Measurements from ENCODE around the gene MRPS5. TPM values are rescaled to one million over a fixed set of nuclear protein-coding genes. Genes with fewer than 3 reads are reported as not detected.

The MRPS5 gene
- total RNA-seq, 1 experiment from 2014 or later, result 80.5 TPM

DNA sequence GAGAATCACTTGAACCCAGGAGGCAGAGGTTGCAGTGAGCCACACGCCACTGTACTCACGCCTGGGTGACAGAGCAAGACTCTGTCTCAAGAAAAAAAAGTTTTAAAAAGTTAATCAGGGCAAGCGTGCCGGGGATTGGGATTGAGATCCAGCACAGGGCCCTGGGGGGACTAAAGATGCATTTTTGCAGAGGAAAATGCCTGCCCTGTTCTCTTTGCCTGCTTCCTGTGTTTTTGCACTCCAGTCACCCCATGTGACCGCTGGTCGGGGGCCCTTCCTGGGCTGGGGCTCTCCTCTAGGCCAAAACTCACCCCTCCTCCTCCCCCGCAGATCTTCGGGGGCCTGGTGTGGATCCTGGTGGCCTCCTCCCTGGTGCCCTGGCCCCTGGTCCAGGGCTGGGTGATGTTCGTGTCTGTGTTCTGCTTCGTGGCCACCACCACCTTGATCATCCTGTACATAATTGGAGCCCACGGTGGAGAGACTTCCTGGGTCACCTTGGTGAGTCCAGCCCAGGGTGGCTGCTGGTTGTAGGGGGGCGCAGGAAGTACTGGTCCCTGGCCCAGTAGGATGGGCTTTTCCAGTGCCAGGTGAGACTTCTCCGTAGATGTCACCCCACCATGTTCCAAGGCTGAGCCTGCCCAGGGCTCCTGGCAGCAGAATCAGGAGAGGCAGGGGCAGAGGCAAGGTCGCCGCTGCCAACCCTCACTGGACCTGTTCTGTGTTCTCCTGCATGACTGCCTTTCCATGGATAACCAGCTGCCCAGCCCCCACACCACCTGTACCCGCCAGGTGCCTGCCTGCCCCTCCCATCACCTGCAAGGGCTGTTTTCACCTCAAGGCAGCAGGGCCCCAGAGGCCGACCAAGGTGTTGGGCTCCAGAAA, 73.7 kb downstream of the MRPS5 start:
- Histone ChIP-seq H3K4me1 (no peaks in the 10 kb centered on the region), H3K9me3 (no peaks in the 10 kb centered on the region), H3K27me3 (replicated peaks; ENCODE audit: control insufficient read depth, insufficient read depth, low read length) (no peaks in the 10 kb centered on the region), H3K4me3 (ENCODE audit: low read depth, low read length) (no peak overlapping the region), H3K36me3 (ENCODE audit: control insufficient read depth, insufficient read depth, low read length) (no peaks in the 10 kb centered on the region)
- DNase-seq, result no peak
- CTCF ChIA-PET, result interaction anchor here (0.6 kb wide), 1 partner anchor 32 kb away, joined by 7 read pairs; no protein-coding TSS in a partner anchor
- intact Hi-C loops (cut with micrococcal nuclease; ENCODE audit: unreplicated experiment), result no loop called here
- no peak overlapping the region for H3K27ac Mint-ChIP-seq (ENCODE audit: unreplicated experiment)
- H3K4me3 Mint-ChIP-seq (ENCODE audit: unreplicated experiment), result no peak overlapping the region
- no TSS peak for BruUV-seq (replicated peaks)
- no peaks in the 10 kb centered on the region for H3K36me3 Mint-ChIP-seq (ENCODE audit: insufficient read depth, unreplicated experiment)
- H3K27me3 Mint-ChIP-seq (ENCODE audit: insufficient read depth, unreplicated experiment), result peaks cover 10% of the 10 kb centered on the region
- no peaks in the 10 kb centered on the region for H3K9me3 Mint-ChIP-seq (ENCODE audit: unreplicated experiment)
- TF ChIP-seq, protein P1, sequence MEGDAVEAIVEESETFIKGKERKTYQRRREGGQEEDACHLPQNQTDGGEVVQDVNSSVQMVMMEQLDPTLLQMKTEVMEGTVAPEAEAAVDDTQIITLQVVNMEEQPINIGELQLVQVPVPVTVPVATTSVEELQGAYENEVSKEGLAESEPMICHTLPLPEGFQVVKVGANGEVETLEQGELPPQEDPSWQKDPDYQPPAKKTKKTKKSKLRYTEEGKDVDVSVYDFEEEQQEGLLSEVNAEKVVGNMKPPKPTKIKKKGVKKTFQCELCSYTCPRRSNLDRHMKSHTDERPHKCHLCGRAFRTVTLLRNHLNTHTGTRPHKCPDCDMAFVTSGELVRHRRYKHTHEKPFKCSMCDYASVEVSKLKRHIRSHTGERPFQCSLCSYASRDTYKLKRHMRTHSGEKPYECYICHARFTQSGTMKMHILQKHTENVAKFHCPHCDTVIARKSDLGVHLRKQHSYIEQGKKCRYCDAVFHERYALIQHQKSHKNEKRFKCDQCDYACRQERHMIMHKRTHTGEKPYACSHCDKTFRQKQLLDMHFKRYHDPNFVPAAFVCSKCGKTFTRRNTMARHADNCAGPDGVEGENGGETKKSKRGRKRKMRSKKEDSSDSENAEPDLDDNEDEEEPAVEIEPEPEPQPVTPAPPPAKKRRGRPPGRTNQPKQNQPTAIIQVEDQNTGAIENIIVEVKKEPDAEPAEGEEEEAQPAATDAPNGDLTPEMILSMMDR (IDR thresholded peaks at IDR 0.05; ENCODE audit: insufficient read depth in 1 of 2, low read depth in 1 of 2, low read length in 1 of 2, severe bottlenecking in 1 of 2, unreplicated experiment in 1 of 2), result no peak
- POLR2A ChIA-PET, result no interaction called here
- H3K4me1 Mint-ChIP-seq (ENCODE audit: low read depth, unreplicated experiment), result no peaks in the 10 kb centered on the region

DNA sequence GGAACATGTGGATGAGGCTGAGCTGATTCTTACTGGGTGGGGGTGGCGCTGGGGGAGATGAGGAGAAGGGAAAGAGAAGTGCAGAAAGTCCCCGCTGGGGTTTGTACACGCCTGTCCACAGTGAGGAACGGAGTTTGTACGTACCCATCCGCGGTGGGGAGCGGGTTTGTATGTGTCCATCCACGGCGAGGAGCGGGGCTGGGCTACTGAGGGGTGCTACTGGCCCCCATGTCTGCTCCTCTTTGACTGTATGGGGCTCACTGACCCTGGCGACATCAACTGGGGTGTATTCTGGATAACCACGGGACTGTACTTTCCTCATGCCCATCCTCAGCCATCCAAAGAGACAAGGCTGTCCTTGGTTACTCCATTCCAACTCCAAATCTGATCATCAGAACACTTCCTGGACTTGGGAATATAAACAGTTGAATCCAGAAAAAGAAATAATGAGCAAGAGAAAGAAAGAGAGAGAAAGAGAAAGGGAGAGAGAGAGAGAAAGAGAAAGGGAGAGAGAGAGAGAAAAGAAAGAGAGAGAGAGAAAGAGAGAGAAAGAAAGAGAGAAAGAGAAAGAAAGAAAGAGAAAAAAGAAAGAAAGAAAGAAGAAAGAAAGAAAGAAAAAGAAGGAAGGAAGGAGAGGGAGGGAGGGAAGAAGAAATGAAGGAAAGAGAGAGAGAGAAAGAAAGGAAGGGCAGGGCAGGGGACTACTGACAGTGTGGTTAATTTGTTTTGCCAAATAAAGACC, 75.1 kb downstream of the MRPS5 start:
- Mint-ChIP-seq H3K27ac (ENCODE audit: unreplicated experiment) (no peak overlapping the region), H3K4me3 (ENCODE audit: unreplicated experiment) (no peak overlapping the region), H3K4me1 (ENCODE audit: low read depth, unreplicated experiment) (no peaks in the 10 kb centered on the region), H3K9me3 (ENCODE audit: unreplicated experiment) (no peaks in the 10 kb centered on the region), H3K27me3 (ENCODE audit: insufficient read depth, unreplicated experiment) (peaks cover 10% of the 10 kb centered on the region), H3K36me3 (ENCODE audit: insufficient read depth, unreplicated experiment) (no peaks in the 10 kb centered on the region)
- BruUV-seq (replicated peaks), result no TSS peak
- Histone ChIP-seq H3K9me3 (no peaks in the 10 kb centered on the region), H3K36me3 (ENCODE audit: control insufficient read depth, insufficient read depth, low read length) (no peaks in the 10 kb centered on the region; the same call in 1 of the 2 replicates), H3K27me3 (replicated peaks; ENCODE audit: control insufficient read depth, insufficient read depth, low read length) (no peaks in the 10 kb centered on the region), H3K4me3 (ENCODE audit: low read depth, low read length) (no peak overlapping the region), H3K4me1 (no peaks in the 10 kb centered on the region)
- POLR2A ChIA-PET, result no interaction called here
- intact Hi-C loops (cut with micrococcal nuclease; ENCODE audit: unreplicated experiment), result no loop called here
- no peak for DNase-seq
- CTCF ChIA-PET, result no interaction called here
- TF ChIP-seq, protein P1 (IDR thresholded peaks at IDR 0.05; ENCODE audit: insufficient read depth in 1 of 2, low read depth in 1 of 2, low read length in 1 of 2, severe bottlenecking in 1 of 2, unreplicated experiment in 1 of 2), result no peak

DNA sequence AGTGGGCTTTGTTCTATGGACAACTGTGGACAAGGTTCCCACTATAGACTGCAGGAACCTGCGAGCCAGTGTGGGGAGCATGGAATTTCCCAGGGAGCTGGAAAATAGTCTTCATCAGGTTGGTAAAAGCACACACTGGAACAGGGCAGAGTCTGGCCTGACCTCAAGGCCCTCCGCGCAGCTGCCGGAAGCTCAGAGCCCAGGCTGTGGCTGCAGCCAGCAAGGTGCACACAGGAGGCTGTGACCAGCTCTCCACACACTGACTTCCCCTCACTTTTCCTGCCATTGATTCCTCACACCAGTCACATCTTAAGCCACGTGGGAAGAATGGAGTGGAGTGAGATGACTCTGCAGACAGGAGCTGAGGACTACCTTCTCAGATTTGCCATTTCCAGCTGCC, 77.0 kb downstream of the MRPS5 start:
- no peak overlapping the region for H3K4me3 Mint-ChIP-seq (ENCODE audit: unreplicated experiment)
- TF ChIP-seq, protein P1 (IDR thresholded peaks at IDR 0.05; ENCODE audit: insufficient read depth in 1 of 2, low read depth in 1 of 2, low read length in 1 of 2, severe bottlenecking in 1 of 2, unreplicated experiment in 1 of 2), result no peak

More for the DNA sequence above, 77.0 kb downstream of the MRPS5 start:
- no peaks in the 10 kb centered on the region for H3K27me3 ChIP-seq (replicated peaks; ENCODE audit: control insufficient read depth, insufficient read depth, low read length)
- Mint-ChIP-seq H3K27me3 (ENCODE audit: insufficient read depth, unreplicated experiment) (peaks cover 6% of the 10 kb centered on the region), H3K27ac (ENCODE audit: unreplicated experiment) (no peak overlapping the region), H3K9me3 (ENCODE audit: unreplicated experiment) (peaks cover 7% of the 10 kb centered on the region), H3K4me1 (ENCODE audit: low read depth, unreplicated experiment) (no peaks in the 10 kb centered on the region), H3K36me3 (ENCODE audit: insufficient read depth, unreplicated experiment) (no peaks in the 10 kb centered on the region)
- ChIA-PET CTCF (interaction anchor here (1.1 kb wide), 1 partner anchor 58 kb away, joined by 3 read pairs; no protein-coding TSS in a partner anchor), POLR2A (no interaction called here)
- BruUV-seq (replicated peaks), result no TSS peak
- no peak overlapping the region for H3K4me3 ChIP-seq (ENCODE audit: low read depth, low read length)
- no peak for DNase-seq
- no peaks in the 10 kb centered on the region; the same call in 1 of the 2 replicates for H3K36me3 ChIP-seq (ENCODE audit: control insufficient read depth, insufficient read depth, low read length)
- H3K9me3 ChIP-seq, result no peaks in the 10 kb centered on the region
- intact Hi-C loops (cut with micrococcal nuclease; ENCODE audit: unreplicated experiment), result no loop called here
- H3K4me1 ChIP-seq, result no peaks in the 10 kb centered on the region

Data from Caco-2 (cell line).